Stimulated activated CD4-positive, alpha-beta T cell treated with anti-CD3 and anti-CD28 coated beads, Interleukin-12 subunit alpha, Interleukin-12 subunit beta, amount 100 ng/mL, for 48 hours (primary cell): Measurements from ENCODE around the gene BCOR.

ENCODE experiments used
- DNase-seq, 3 donors: peaks; one replicate each; pipeline ENCODE4 v3.0.0-alpha.2; 2020; ENCODE audit warnings: low read depth in 2 of 3, low spot score in 1 of 3

Gene BCOR

GRCh38 chrX:40066700-40067099, 31.1 kb downstream of the BCOR start:
- DNase-seq: no peak

DNA sequence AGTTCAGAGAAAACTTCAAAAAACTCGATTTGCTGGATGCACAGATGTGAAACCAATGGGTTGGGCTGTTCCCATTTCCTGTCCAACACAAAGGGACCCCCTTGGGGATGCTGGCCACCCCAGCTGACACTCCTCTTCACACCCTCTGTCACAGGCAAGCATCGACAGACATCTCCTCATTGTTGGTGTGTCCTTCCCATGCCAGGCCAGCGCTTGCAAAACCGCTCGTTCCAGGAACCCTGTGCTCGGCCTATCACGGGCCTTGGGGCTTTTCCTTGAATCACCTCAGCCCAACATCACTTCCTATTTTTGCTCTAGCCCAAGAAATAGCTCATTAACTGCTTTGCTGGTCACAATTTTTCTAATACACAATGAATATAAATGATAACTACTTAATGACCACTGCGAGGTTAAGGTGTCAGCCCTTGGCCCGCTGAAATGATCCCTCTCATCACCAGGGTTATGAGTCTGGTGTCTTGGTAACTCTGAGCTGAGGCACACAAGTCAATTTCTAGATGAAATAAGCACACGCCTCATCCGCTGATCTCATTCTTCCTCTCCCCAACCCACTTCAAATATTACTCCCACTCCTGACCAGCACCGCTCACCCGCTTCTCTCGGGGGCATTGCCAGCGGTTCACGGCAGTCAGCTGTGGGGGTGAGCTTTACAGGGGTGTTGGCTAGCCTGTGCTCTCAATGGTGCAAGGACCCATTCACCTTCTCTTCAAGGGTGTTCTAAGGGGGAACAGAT, 32.3 kb downstream of the BCOR start:
- DNase-seq: no peak

GRCh38 chrX:40064055-40064597, 33.6 kb downstream of the BCOR start:
- DNase-seq: no peak

DNA sequence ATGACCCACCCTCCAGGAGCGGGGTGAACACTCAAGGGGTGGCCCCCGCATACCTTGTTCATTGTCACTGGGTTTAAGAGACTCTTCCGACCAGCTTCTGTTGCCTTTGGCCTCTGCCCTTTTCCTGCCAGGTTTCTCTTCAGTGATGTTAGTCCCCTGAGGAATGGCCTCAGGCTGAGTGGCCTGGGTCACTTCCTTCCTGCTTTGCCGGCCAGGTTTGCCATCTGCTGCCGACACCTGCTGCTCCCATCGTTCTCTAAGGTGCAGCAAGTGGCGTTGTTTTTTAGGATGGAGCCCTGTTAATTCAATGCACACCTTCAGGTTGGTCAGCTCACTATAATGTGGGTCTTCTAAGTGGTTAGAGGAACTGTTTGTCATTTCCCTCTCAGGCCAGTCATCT, 34.2 kb downstream of the BCOR start:
- no peak for DNase-seq

- no peak for DNase-seq
Observed at GRCh38 chrX:40062525-40063155, 35.1 kb downstream of the BCOR start.

DNA sequence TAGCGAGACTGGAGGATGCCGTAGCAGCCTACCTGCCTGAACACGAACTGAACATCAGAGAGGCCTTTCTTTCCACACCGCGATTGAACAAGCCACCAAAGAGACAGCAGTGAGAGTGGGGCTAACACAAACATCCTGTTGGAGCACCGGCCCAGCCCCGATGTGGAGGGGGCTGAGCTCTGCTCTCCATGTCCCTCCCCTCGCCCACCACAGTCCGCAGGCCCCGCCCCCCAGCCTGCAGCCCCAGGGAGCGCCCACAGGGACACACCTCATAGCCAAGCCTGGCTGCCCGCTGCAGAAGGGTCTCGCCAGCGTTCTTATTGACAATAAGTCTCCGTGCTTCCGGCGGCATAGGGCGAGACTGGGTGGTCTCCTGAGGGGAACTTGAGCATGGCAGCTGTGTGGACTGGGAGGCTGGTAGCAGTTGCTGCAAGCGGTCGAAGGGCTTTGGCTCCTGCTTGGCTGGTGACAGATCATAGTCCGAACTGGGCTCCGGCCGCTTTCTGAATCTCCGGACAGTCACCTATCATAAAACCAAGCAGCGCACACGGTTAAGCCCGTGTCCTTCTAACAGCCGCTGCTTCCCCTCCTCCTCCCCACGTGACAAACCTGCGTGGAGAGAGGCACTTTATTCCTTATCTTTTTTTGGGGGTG, 35.8 kb downstream of the BCOR start:
- DNase-seq: no peak

- DNase-seq: no peak
Observed at GRCh38 chrX:40061005-40061404, 36.8 kb downstream of the BCOR start.

DNA sequence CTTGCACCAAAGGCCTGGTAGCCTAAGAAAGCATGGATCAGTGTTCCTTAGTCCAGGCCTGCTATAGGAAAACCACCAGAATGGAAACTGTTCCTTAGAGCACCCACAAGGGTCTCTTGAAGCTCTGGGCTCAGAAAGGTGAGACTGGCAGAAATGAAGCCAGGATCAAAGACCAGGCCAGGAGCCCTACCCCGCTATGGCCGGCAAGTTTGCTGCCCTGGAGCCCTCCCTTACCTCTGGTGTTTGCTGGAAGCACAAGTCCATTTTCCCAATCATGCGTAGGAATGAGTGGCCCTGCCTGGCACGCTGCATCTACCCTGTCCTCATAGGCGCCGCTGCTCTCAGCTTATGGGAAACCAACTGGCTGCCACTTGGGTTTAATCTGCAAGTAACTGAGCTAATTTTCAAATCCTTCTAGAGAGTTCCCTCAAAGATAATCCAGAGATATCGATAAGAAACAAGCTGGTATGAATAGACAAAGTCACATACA, 37.4 kb downstream of the BCOR start:
- DNase-seq: no peak

- DNase-seq: no peak
Observed at GRCh38 chrX:40058719-40059118, 39.0 kb downstream of the BCOR start.

- no peak for DNase-seq
Observed at GRCh38 chrX:40057405-40057804, 40.4 kb downstream of the BCOR start.

GRCh38 chrX:40056420-40056819, 41.3 kb downstream of the BCOR start:
- DNase-seq: no peak

DNA sequence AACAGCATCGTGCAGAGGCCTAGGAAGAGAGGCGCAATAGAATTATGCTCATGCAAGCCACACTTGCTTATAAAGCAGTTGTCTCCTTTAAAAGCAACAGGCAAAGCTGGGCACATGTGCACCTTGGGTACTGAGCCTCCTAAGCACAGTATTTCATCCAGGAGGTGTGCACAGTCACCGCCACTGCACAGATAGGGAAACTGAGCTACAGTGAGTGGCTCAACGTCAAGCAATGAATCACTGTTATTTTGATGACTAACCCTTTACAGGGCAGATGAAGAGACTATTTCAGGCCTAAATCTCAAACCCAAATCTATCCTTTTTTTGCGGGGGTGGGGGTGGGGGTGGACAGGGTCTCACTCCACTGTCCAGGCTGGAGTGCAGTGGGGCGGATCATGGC, 42.3 kb downstream of the BCOR start:
- DNase-seq: no peak

- no peak for DNase-seq
Observed at GRCh38 chrX:40054793-40055192, 43.0 kb downstream of the BCOR start.

GRCh38 chrX:40050532-40050931, 47.2 kb downstream of the BCOR start:
- DNase-seq: no peak

- no peak for DNase-seq
Observed at GRCh38 chrX:40049084-40049641, 48.6 kb downstream of the BCOR start.

DNA sequence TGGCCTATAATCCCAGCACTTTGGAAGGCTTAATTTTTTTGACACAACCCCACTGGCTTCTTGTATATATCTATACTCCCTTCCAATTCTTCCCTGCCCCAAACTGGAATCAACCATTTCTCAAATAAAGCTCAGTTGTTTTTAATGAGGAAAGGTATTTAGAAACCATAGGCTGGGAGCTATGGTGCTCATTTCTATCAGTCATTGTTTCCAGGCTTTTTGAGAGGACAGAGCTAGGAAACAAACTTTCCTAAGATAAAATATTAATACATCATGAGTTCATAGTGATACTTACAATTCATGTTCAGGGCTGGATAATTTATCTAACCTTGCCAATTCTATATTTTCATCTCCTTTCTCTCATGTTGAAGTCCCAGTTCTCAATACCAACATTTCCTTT, 50.3 kb downstream of the BCOR start:
- DNase-seq: no peak

GRCh38 chrX:40043895-40044294, 53.9 kb downstream of the BCOR start:
- no peak for DNase-seq

- DNase-seq: no peak
Observed at GRCh38 chrX:40041915-40042314, 55.8 kb downstream of the BCOR start.

GRCh38 chrX:40040686-40041461, 56.9 kb downstream of the BCOR start:
- DNase-seq: no peak

DNA sequence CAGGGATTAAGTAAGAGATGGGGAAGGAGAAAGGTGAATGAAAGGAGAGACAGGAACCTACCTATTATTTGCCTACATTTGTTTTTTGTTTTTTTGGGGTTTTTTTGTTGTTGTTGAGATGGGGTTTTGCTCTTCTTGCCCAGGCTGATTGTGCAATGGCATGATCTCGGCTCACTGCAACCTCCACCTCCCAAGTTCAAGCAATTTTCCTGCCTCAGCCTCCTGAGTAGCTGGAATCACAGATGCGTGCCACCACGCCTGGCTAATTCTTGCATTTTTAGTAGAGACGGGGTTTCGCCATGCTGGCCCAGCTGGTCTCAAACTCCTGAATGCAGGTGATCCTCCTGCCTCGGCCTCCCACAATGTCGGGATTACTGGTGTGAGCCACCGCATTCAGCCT, 57.9 kb downstream of the BCOR start:
- no peak for DNase-seq

- no peak for DNase-seq
Observed at GRCh38 chrX:40037367-40037766, 60.4 kb downstream of the BCOR start.
